GM21737 (cell line): ENCODE measurements around the gene SLC24A1.

Experiments
- ATAC-seq: cut with Tn5 transposase; IDR thresholded peaks from one replicate; pipeline ENCODE4 v1.9.1; 2021; ENCODE audit warnings: mild to moderate bottlenecking, moderate library complexity; ENCODE audit not compliant: unreplicated experiment

Gene SLC24A1

DNA sequence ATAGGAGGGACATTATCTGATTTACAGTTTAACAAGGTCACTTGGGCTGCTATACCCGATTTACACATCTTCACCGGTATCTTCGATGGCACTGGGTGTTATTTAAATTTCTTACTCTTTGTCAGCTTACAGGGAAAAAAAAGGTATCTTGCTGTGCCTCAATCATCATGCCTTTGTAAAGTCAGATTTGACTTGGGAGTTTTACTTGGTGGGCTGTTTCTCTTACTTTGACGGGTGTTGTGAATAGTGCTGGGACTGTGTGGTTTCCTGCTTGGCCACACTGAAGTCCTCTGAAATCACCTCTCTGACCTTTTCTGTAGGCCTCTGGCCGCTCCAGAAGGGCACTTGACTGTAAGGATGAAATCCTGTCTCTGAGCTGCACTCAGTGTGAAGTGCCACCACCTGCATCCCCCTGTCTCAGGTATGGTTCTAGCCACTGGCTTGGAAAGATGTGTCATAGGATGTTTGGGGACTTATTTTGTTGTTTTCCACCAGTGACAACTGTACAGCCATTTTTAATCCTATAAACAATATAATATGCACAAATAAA is 3.1 kb upstream of the SLC24A1 start:
- no peak for ATAC-seq

DNA sequence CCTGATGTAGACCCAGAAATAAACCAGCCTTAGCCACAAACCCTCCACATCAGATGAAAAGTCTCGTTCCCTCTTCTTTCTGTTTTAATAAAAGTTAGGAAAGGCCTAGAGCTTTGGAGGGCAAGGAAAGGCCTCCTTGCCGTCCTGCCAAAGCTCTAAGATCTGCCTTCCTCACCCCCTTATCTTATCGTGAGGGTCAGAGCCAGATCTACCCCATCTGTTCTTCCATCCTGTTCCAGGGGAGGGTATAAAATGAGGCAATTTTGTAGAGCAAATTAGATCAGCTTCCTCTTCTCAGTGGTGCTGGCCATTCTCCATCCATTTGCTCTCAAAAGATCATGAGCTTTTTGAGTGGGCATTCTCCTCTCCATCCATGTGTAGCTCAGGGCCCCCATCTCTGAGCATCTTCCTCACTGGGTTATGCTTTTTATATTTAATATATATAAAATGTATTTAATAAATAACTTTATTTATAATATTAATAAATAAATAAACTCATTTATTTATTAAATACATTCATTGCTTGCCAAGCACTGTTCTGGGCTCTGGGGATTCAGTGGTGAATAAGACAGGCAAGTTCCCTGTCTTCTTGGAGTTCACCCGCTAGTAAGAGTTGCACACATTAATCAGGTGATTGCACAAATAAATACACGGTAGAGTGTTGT is 2.0 kb upstream of the SLC24A1 start:
- no peak for ATAC-seq

DNA sequence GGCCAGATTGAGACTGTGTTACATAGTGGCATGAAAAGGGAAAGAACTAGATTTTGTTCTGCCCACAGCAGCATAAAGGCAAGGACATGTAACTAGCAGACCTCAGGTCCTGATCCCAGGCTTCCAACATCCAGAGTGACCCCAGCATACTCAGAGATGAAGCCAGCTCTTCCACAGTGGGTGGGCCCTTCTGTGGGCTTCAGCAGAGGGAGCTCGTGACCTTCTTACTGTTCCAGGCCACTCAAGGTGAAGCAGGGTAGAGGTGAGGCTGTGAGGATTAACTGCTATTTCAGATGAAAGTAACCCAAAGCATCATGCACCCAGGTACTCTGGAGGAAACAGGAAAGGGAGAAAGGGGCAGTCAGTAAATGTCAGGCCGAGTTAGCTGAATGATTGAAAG is 905 bp upstream of the SLC24A1 start:
- ATAC-seq, result no peak

DNA sequence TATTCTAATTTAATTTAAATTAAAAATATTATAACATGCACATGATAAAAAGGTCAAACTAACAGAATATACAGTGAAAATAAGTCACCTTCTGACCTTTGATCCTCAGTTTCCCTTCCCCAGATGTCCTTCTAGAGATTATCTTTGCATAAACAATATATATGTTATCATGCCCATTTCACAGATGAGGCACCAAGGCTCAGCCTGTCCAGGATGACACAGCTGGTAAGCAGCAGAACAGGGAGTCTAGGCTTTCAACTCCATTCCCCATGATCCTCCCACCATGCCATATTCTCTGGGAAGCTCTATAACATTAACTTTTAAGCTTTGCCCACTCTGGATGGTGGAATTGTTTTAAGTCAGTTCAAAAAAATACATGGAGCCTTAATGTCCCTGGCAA is 1.4 kb downstream of the SLC24A1 start:
- no peak for ATAC-seq

DNA sequence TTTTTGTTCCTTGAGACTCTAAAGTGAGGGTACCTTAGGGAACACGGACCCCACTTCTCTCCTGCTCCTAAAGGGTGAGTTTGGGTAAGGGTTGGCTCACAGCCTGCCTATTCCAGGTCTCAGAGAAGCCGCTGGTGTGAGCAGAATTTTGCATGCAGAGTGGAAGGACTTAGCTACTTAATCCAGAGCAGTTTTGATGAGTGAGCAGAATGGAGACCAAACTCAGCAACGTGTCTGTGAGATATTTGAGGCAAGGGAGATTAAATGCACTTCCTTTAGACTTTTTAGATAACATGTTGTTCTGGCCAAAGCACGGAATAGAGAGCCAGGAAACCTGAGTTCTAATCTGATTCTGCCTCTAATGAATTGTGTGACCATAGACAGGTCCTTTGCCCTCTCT is 5.1 kb downstream of the SLC24A1 start:
- no peak for ATAC-seq

DNA sequence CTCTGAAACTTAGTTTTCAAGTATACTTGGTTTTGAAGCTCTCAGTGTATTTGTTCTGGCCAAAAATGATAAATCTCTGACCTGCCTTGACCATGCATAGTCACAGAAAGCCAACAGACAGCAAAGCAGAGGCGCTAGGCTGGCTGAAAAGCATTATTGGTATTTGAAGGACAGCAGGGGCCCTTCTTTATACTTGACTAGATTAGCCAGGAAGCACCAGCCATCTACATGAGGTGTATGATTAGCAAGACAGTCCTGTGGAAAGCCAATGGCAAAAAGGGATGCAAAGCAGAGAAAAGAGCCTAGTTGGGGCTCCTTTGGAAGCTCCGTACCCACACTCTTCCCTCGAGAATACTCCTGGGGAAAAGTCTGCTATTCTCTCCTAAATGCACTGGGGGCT is 7.8 kb downstream of the SLC24A1 start:
- ATAC-seq, result no peak

DNA sequence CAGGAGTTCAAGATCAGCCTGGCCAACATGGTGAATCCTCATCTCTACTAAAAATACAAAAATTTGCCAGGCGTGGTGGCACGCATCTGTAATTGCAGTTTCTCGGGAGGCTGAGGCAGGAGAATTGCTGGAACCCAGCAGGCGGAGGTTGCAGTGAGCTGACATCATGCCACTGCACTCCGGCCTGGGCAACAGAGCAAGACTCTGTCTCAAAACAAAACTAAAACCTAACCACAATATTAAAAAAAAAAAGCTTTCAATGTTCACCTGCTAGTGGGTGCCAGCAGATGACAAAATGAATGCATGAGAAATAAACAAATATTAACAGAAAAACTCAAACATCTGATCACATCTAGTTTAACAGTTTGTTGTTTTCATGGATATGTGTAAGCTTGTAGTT is 9.0 kb downstream of the SLC24A1 start:
- ATAC-seq, result no peak

DNA sequence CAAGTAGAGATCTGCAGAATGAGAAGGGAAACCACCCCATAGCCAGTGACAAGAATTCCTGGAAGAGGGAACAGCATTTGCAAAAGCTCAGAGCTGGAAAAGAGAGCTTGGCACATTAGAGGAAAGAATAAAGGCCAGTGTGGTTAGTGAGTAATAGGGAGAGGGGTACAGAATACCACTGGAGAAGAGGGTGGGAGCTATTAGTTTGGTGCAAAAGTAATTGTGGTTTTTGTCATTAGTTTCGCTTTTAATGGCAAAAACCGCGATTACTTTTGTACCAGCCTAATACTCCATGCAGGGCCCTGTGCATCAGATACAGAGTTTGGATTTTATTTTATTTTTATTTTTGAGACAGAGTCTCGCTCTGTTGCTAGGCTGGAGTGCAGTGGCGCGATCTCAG is 9.8 kb downstream of the SLC24A1 start:
- no peak for ATAC-seq

DNA sequence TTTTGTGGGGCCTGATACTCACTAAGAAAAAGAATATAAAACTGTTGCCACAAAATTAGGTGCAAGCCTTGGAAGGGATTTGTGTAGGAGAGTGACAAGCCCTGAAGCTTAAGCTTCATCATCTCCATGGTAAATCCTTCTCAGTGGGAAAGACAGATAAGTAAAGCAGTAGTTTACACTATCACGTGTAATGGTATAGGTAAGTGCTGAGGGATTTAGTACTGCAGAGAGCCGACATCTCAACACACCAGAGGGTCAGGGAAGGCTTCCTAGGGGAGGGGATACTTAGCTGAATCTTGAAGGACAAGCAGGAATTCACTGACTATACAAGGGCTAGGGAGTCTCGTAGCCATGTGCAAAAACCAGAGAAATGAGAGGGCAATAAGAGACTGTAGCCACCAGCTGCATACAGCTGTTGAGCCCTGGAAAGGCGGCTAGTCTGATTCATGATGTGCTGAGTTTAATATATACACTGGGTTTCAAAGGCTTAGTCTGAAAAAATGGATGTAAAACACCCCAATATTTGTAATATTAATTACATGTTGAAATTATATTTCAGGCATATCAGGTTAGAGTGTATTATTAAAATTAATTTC is 11.1 kb downstream of the SLC24A1 start:
- no peak for ATAC-seq

DNA sequence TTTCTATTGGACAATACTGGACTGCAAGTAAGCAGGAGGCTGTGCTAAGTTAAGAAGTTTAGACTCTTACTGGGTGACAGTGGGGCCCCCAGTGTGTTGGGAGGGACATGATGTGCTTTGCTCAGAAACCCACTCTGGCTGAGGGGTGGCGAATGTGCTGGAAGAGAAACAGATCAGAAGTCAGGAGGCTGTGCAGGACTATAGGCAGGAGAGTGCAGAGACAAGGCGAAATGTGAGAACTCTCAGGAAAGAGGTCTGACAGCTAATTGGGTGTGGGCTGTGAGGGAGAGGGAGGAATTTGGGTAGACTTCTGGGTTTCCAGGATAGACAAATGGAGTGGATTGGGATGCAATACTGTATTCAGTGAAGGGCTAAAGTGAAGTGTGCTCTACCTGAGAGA is 12.0 kb downstream of the SLC24A1 start:
- no peak for ATAC-seq

DNA sequence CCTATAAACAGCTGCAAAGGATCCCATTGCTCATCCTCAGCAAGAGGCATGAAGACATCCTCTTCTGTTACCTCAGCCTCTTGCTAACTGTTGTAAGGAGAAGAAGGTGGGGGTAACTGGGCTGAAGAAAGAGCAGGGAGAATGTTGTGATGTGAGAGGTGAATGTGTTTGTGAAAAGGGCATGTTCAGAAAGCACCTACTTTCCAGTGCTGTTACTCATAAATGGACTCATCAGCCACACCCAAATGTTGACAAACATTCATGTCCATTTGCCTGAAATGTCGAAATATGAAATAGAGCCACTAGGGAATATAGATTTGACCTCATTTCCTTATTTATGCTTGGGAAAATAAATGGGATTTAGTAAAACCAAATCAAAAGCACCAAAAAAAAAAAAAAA is 12.6 kb downstream of the SLC24A1 start:
- ATAC-seq, result no peak

DNA sequence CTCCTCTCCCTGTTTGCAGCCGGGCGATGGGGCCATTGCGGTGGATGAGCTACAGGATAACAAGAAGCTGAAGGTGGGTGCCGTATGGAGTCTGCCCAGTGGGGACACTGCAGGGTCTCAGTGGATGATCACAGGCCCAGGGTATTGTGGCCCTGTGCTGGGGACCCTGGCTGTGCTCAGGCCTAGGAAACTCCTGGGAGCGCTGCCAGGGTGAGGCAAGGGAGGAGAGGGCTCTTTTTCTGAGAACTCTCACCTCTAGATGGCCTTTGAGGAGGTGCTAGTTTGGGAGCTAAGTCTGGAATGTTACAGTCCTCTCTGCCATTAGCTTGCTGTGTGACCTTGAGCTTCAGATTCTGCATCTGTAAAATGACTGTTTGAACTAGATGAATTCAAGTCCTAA is 16.4 kb downstream of the SLC24A1 start:
- ATAC-seq, result no peak

DNA sequence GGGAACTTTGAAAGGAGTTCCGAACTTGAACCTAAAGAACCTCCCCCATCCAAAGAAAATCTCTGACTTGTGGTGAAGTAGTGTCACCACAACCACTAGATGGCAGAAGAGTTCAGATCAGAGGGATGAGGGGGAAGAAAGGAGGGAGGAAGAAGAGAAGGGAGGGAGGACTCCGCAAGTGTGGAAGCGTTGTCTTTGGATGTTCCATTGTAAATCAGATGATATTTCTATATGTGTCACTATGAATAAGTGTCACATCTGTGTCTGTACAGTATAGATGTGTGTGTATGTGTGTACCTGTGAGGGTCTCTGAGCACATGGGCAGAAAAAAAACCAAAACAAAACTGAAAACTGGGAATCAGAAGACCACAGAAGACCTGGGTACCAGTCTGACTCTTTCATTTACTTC is 16.9 kb downstream of the SLC24A1 start:
- no peak for ATAC-seq

DNA sequence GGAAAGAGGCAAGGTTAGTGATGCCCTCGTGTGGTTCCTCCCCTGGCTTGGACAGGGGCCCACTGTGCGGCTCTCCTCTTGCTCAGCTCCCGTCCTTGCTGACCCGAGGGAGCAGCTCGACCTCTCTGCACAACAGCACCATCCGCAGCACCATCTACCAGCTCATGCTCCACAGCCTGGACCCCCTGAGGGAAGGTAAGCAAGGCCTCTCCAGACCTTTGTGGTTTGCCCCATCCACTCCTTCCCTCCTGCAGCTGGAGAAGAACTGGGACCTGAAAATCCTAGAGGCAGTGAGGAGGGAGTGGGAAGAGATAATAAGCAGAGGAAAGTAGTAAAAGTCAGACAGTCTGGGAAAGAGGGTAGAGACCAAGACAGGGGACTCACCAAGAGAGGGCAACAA is 17.8 kb downstream of the SLC24A1 start:
- no peak for ATAC-seq

DNA sequence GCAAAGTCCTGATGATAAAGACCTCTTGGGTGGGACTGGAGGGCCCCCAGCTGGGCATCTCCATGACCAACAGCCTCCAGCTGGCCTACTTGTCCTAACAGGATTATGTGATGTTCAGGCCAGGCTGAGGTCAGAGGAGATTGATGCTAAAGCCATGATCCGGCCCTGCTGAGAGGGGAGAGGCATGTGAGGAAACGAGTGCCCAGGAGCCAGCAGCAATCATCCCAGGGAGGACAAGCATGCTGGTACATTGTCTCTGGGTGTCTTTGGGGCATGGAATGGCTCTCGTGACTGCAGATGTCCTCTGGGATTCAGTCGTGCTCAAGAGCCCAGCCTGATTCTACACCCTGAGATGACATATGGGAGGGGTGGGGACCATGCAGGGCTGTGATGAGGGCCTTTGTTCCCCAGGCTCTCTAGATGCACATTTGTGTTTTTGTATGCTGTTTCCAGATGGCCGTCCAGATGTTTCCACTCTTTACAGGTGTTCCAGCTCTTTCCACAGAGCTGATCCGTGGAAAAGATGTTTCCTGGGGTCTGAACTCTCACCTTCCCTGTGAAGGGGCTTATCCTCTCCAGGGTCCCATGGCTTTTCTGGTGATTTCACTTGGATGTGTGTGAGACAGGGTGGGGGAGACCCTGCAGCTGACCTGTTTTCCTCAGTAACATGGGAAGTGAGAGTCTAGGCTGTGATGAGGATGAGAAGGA is 20.2 kb downstream of the SLC24A1 start:
- ATAC-seq, result no peak

DNA sequence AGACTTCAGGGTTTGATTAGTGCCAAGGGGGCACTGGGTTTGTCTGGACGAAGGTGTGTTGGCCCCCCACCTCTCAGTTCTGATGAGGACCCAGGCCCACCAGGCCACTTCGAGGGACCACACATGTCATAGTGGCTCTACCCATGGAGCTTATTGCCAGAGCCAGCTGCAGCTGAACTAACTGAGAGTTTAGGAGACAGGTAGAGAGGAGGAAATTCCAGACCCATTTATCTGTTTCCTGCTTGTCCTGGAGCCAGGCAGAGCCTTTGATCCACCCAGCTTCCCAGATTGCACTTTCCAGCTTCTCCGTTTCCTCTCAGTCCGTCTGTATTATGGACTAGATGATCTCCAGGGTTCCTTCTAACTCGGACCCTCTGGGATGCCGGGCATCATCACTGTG is 20.9 kb downstream of the SLC24A1 start:
- no peak for ATAC-seq

DNA sequence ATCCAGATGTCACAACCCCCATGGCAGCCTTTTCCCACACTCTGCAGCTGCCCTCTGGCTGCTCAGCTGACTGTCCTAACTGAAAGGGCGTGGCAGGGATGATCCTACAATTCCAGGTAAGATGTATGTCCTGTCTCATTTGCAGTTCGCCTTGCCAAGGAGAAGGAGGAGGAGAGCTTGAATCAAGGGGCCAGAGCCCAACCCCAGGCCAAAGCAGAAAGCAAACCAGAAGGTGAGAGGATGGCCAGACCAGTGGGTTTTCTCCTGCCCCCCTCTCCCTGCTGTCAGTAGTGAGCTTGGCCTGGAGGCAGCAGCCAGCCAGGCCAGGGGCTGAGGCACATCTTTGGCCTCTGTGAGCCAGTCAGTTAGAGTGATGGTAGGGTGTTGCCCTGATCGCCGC is 22.5 kb downstream of the SLC24A1 start:
- no peak for ATAC-seq

DNA sequence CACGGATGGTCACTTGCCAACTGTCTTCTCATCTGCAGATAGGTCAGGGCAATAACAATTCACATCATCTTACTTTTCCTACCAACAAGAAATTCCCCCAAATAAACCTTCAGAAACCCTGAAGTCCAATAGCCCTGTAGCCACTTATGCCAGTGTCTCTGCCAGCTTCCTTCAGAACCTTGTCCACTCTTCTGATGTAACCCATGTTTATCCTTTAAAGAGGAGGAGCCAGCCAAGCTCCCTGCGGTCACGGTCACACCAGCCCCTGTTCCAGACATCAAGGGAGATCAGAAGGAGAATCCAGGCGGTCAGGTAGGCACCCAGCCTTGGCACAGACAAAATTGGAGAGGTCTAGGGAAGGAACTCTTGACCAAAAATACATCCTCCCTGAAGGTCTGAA is 23.7 kb downstream of the SLC24A1 start:
- ATAC-seq, result no peak

DNA sequence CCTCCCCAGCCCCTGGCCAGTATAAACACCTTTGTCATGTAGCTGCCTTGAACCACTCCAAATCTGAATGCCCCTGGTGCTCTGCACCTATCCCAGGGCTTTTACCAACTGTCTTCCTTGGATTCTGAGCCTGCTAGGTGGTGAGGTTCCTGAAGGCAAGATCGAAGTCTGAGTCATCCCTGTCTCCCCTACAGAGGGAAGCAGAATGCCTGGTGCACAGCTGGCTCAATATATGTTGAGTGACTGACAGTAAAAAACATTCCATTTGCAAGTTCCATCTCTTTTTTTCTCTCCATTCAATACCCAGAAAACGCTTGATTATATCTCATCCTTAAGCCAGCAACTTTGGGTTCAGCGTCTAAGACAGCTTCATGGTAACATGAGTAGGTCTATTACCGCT is 24.7 kb downstream of the SLC24A1 start:
- ATAC-seq, result no peak

DNA sequence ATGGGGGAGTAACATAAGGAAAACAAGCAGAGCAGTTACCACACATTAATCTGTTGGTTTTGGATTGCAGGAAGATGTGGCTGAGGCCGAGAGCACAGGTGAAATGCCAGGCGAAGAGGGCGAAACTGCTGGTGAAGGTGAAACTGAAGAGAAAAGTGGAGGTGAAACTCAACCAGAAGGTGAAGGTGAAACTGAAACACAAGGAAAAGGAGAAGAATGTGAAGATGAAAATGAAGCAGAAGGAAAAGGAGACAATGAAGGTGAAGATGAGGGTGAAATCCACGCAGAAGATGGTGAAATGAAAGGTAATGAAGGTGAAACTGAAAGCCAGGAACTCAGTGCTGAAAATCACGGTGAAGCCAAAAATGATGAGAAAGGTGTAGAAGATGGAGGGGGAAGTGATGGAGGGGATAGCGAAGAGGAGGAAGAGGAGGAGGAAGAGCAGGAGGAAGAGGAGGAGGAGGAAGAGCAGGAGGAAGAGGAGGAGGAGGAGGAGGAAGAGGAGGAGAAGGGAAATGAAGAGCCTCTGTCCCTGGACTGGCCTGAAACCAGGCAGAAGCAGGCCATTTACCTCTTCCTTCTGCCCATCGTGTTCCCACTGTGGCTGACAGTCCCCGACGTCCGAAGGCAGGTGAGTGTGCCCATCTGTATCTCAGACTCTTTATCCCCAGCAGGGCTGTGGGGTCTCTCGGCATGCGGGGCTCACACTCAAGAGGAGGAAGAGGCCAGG is 28.7 kb downstream of the SLC24A1 start:
- no peak for ATAC-seq

DNA sequence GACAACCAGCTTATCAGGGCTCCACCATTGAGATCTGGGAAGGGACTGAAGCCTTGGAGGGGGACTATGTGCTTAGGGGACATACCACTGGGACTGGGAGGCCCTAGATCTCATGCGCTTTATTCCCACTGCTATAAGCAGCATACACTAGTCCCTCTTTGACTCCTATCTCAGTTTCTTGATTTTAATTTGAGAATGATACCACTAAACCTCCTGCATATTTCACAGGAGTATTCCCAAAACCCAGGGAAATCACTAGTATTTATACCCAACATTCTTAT is 29.2 kb downstream of the SLC24A1 start:
- no peak for ATAC-seq
